IMR-90 (cell line): ENCODE data around the gene KCNK18. TPM values are rescaled to one million over a fixed set of nuclear protein-coding genes. Genes with fewer than 3 reads are reported as not detected.

Source experiments
- ATAC-seq: fragments of 200-7000 bp; cut with Tn5 transposase; 2 replicates; pipeline ENCODE4 v1.9.1; 2020; ENCODE audit warnings: low read depth, mild to moderate bottlenecking, moderate library complexity
- BruUV-seq: library from RNA; stranded (reverse); fragments of 400-500 nt; replicated peaks from 2 replicates; lab custom pipeline; 2021; lab: Mats Ljungman, UMichigan
- CTCF ChIA-PET: fragments of 300-600 bp; formaldehyde crosslinking; extraction: SDS; loops from one replicate; lab custom pipeline; 2021; ENCODE audit warnings: antibody characterized with exemption; lab: Yijun Ruan, JAX
- POLR2A ChIA-PET: fragments of 300-600 bp; sonication (Branson Sonifier 250); formaldehyde crosslinking; loops from one replicate; lab custom pipeline; 2022; ENCODE audit warnings: antibody characterized with exemption; ENCODE audit not compliant: unreplicated experiment; lab: Charles Lee
- DNase-seq: peaks from one replicate; pipeline ENCODE4 v3.0.0; 2013
- H2AFZ ChIP-seq: replicated peaks from 2 replicates; pipeline ENCODE3; 2013; ENCODE audit warnings: low read length, mild to moderate bottlenecking; ENCODE audit not compliant: poor library complexity
- H2AK5ac ChIP-seq: 2 replicates; pipeline ENCODE4 v1.6.1; 2013; ENCODE audit warnings: low read depth, low read length, inconsistent platforms
- H2AK9ac ChIP-seq: replicated peaks from 2 replicates; pipeline ENCODE3; 2013; ENCODE audit warnings: mild to moderate bottlenecking, low read depth, low read length, moderate library complexity; ENCODE audit not compliant: poor library complexity
- H2BK120ac ChIP-seq: 2 replicates; pipeline ENCODE4 v1.6.1; 2013; ENCODE audit warnings: low read depth, low read length, inconsistent platforms
- H2BK15ac ChIP-seq: 3 replicates; pipeline ENCODE4 v1.6.1; 2013; ENCODE audit warnings: low read depth, low read length, inconsistent platforms
- H2BK20ac ChIP-seq: 2 replicates; pipeline ENCODE4 v1.6.1; 2013; ENCODE audit warnings: low read depth, mild to moderate bottlenecking, inconsistent platforms, low read length, moderate library complexity
- H2BK5ac ChIP-seq: 2 replicates; pipeline ENCODE4 v1.6.1; 2013; ENCODE audit warnings: mild to moderate bottlenecking, low read depth, low read length, inconsistent platforms; ENCODE audit not compliant: poor library complexity, severe bottlenecking
- H3K14ac ChIP-seq: replicated peaks from 2 replicates; pipeline ENCODE4 v1.6.1; 2013; ENCODE audit warnings: low read depth, low read length, inconsistent platforms
- H3K18ac ChIP-seq: 2 replicates; pipeline ENCODE4 v1.6.1; 2013; ENCODE audit warnings: low read depth, low read length, control low read depth
- H3K23ac ChIP-seq: 2 replicates; pipeline ENCODE4 v1.6.1; 2013; ENCODE audit warnings: low read depth, low read length, inconsistent platforms
- H3K27ac ChIP-seq: 2 replicates; pipeline ENCODE4 v1.5.1; 2013; ENCODE audit warnings: mild to moderate bottlenecking, control low read depth, low read length; ENCODE audit not compliant: insufficient read depth
- H3K27me3 ChIP-seq: 2 replicates; pipeline ENCODE4 v1.6.1; 2013; ENCODE audit warnings: low read length; ENCODE audit not compliant: control insufficient read depth, insufficient read depth
- H3K36me3 ChIP-seq: 2 replicates; pipeline ENCODE4 v1.6.1; 2013; ENCODE audit warnings: low read length, mixed read lengths; ENCODE audit not compliant: control insufficient read depth, insufficient read depth
- H3K4ac ChIP-seq: 2 replicates; pipeline ENCODE4 v1.6.1; 2013; ENCODE audit warnings: low read depth, low read length, inconsistent platforms
- H3K4me1 ChIP-seq: 2 replicates; pipeline ENCODE4 v1.6.1; 2013; ENCODE audit warnings: low read length, mixed read lengths; ENCODE audit not compliant: control insufficient read depth, insufficient read depth
- H3K4me2 ChIP-seq: 2 replicates; pipeline ENCODE4 v1.6.1; 2013; ENCODE audit warnings: low read depth, mild to moderate bottlenecking, control low read depth, low read length, moderate library complexity
- H3K4me3 ChIP-seq: 2 replicates; pipeline ENCODE4 v1.5.1; 2013; ENCODE audit warnings: low read depth, mild to moderate bottlenecking, control low read depth, low read length, moderate library complexity; ENCODE audit not compliant: insufficient read depth
- H3K56ac ChIP-seq: 2 replicates; pipeline ENCODE4 v1.6.1; 2013; ENCODE audit warnings: low read length, inconsistent platforms; ENCODE audit not compliant: insufficient read depth; ENCODE audit errors: extremely low read depth
- H3K79me1 ChIP-seq, 2 experiments: 2 replicates each; pipeline ENCODE4 v1.6.1; 2013; ENCODE audit warnings: low read length in 2 of 2, inconsistent platforms in 1 of 2, low read depth in 1 of 2
- H3K9ac ChIP-seq: 2 replicates; pipeline ENCODE4 v1.6.1; 2013; ENCODE audit warnings: low read depth, low read length, control low read depth
- H3K9me1 ChIP-seq: 2 replicates; pipeline ENCODE4 v1.6.1; 2013; ENCODE audit warnings: low read length, inconsistent platforms; ENCODE audit not compliant: insufficient read depth
- H3K9me3 ChIP-seq: 2 replicates; pipeline ENCODE4 v1.6.1; 2013; ENCODE audit warnings: low read length; ENCODE audit not compliant: control insufficient read depth, insufficient read depth
- H4K20me1 ChIP-seq: 2 replicates; pipeline ENCODE4 v1.6.1; 2013; ENCODE audit warnings: low read length, inconsistent platforms; ENCODE audit not compliant: insufficient read depth
- H4K5ac ChIP-seq: 2 replicates; pipeline ENCODE4 v1.6.1; 2013; ENCODE audit warnings: mild to moderate bottlenecking, low read depth, low read length, control low read depth
- H4K8ac ChIP-seq, 2 experiments: 2 replicates each; pipeline ENCODE4 v1.6.1; 2013; ENCODE audit warnings: low read depth in 2 of 2, low read length in 2 of 2, control low read depth in 1 of 2, inconsistent platforms in 1 of 2
- H4K91ac ChIP-seq: 2 replicates; pipeline ENCODE4 v1.6.1; 2013; ENCODE audit warnings: low read depth, low read length, inconsistent platforms; ENCODE audit not compliant: insufficient read depth
- BHLHE40 ChIP-seq: fragments of 150-350 bp; IDR thresholded peaks from 2 replicates; pipeline ENCODE4 v1.6.1; 2016; ENCODE audit warnings: mild to moderate bottlenecking, low read depth, low read length
- MAFK ChIP-seq: IDR thresholded peaks from 2 replicates; pipeline ENCODE4 v1.6.1; 2012; ENCODE audit warnings: low read depth, low read length, improper control_type of control experiment
- MXI1 ChIP-seq: IDR thresholded peaks from 2 replicates; pipeline ENCODE4 v1.6.1; 2012; ENCODE audit warnings: low read depth, mild to moderate bottlenecking, low read length, moderate library complexity, borderline replicate concordance
- RAD21 ChIP-seq: IDR thresholded peaks from 2 replicates; pipeline ENCODE4 v1.6.1; 2012; ENCODE audit warnings: low read length, improper control_type of control experiment
- RCOR1 ChIP-seq: IDR thresholded peaks from 2 replicates; pipeline ENCODE4 v1.6.1; 2012; ENCODE audit warnings: mild to moderate bottlenecking, low read length, improper control_type of control experiment; ENCODE audit not compliant: insufficient replicate concordance
- RFX5 ChIP-seq: IDR thresholded peaks from 2 replicates; pipeline ENCODE4 v1.8.0; 2012; ENCODE audit warnings: low read depth, mild to moderate bottlenecking, low read length, moderate library complexity
- SMC3 ChIP-seq: fragments of 150-350 bp; IDR thresholded peaks from 2 replicates; pipeline ENCODE4 v1.6.1; 2016; ENCODE audit warnings: low read depth, mild to moderate bottlenecking, antibody characterized with exemption, low read length, moderate library complexity
- WGBS, 2 experiments: methylation state at CpG; one replicate each; pipeline versions ENCODE4 v1.1.5 to v1.1.7; 2013; ENCODE audit warnings: missing lambda C conversion rate in 2 of 2; ENCODE audit not compliant: insufficient read length in 1 of 2; ENCODE audit errors: extremely low coverage in 2 of 2; 5-methylcytosine and 5-hydroxymethylcytosine counted together
- dilution Hi-C: fragments of 300-500 bp; cut with HindIII; formaldehyde crosslinking; loops from one replicate; pipeline ENCODE4 v1.14.3; 2018; ENCODE audit warnings: low sequenced_read_pairs; ENCODE audit not compliant: unreplicated experiment
- in situ Hi-C: fragments of 300-500 bp; cut with MboI; formaldehyde crosslinking; loops from 3 replicates; pipeline ENCODE4 v1.14.3; 2019; ENCODE audit warnings: low sequenced_read_pairs, inconsistent platforms, mixed read lengths
- intact Hi-C: fragments of 100-400 bp; cut with micrococcal nuclease; formaldehyde crosslinking; loops from 2 replicates; pipeline ENCODE4 v1.10.0; 2022
- polyA plus RNA-seq, 3 experiments: library from polyadenylated mRNA; depleted of rRNA; stranded (reverse); fragments of >200 nt; gene quantifications; 2 replicates each; pipeline ENCODE4 v1.2.3, GENCODE V29; 2012; ENCODE audit warnings: low replicate concordance in 1 of 3
- total RNA-seq: library from RNA; depleted of rRNA; stranded (reverse); fragments of >200 nt; gene quantifications from 2 replicates; pipeline ENCODE4 v1.2.3, GENCODE V29; 2012
- TF ChIP-seq, protein P1 (sequence below): conservative IDR thresholded peaks from 2 replicates; pipeline ENCODE4 v1.5.1; 2012; ENCODE audit warnings: mild to moderate bottlenecking, low read depth, low read length, improper control_type of control experiment

The KCNK18 gene
- total and polyA plus RNA-seq, 2 of the 4 experiments (the other 2 are of a cell fraction), result not detected

DNA sequence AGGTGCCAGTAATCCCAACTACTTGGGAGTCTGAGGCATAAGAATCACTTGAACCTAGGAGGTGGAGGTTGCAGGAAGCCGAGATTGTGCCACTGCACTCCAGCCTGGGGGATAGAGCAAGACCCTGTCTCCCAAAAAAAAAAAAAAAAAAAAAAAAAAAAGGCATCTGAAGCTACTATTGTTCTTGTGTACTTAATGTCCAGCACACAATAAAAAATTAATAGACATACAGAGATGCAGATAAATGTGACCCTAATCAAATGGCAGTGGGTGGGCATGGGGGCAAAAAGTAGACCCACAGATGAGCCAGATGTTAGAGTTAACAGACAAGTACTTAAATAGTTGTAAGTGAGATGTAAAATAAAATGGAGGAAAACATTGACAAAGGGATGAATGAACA lies 7.7 kb upstream of the KCNK18 start:
- dilution Hi-C loops (no loop called here), intact Hi-C loops (no loop called here), in situ Hi-C loops (no loop called here)
- H3K23ac ChIP-seq, result no peak overlapping the region
- no peak overlapping the region for H3K14ac ChIP-seq
- H4K5ac ChIP-seq, result no peak overlapping the region
- H3K18ac ChIP-seq, result no peak overlapping the region
- POLR2A ChIA-PET, result no interaction called here
- no peaks in the 10 kb centered on the region for H4K20me1 ChIP-seq
- H4K91ac ChIP-seq, result no peak overlapping the region
- no peaks in the 10 kb centered on the region for H3K79me1 ChIP-seq
- no CpG with 5 or more reads among the region's 1 CpG for WGBS, 2 experiments
- H3K27me3 ChIP-seq, result no peaks in the 10 kb centered on the region
- no peak overlapping the region for H3K56ac ChIP-seq
- no peak overlapping the region for H3K27ac ChIP-seq
- TF ChIP-seq RCOR1 (no peak), BHLHE40 (no peak), RAD21 (no peak), SMC3 (no peak), MAFK (no peak), RFX5 (no peak), MXI1 (no peak)
- TF ChIP-seq, protein P1, sequence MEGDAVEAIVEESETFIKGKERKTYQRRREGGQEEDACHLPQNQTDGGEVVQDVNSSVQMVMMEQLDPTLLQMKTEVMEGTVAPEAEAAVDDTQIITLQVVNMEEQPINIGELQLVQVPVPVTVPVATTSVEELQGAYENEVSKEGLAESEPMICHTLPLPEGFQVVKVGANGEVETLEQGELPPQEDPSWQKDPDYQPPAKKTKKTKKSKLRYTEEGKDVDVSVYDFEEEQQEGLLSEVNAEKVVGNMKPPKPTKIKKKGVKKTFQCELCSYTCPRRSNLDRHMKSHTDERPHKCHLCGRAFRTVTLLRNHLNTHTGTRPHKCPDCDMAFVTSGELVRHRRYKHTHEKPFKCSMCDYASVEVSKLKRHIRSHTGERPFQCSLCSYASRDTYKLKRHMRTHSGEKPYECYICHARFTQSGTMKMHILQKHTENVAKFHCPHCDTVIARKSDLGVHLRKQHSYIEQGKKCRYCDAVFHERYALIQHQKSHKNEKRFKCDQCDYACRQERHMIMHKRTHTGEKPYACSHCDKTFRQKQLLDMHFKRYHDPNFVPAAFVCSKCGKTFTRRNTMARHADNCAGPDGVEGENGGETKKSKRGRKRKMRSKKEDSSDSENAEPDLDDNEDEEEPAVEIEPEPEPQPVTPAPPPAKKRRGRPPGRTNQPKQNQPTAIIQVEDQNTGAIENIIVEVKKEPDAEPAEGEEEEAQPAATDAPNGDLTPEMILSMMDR, result no peak
- H3K4ac ChIP-seq, result no peak overlapping the region
- H3K9me1 ChIP-seq, result no peaks in the 10 kb centered on the region
- CTCF ChIA-PET, result interaction anchor here (2.1 kb wide), 1 partner anchor 27 kb away, joined by 5 read pairs; no protein-coding TSS in a partner anchor
- H2BK20ac ChIP-seq, result no peak overlapping the region
- H3K36me3 ChIP-seq, result no peaks in the 10 kb centered on the region
- no peak overlapping the region for H3K4me2 ChIP-seq
- no peak for ATAC-seq
- no peaks in the 10 kb centered on the region for H3K9me3 ChIP-seq
- H3K4me1 ChIP-seq, result no peaks in the 10 kb centered on the region
- no peak overlapping the region for H2BK15ac ChIP-seq
- H2AK9ac ChIP-seq, result no peak overlapping the region
- no TSS peak for BruUV-seq
- DNase-seq, result no peak
- no peak overlapping the region for H3K4me3 ChIP-seq
- no peak overlapping the region for H4K8ac ChIP-seq
- no peak overlapping the region for H3K9ac ChIP-seq
- no peak overlapping the region for H2AK5ac ChIP-seq
- H2BK5ac ChIP-seq, result no peak overlapping the region
- H2AFZ ChIP-seq, result no peak overlapping the region
- no peak overlapping the region for H2BK120ac ChIP-seq
